ENCODE data around the gene SULT1C2.

The SULT1C2 gene

GRCh38 chr2:108257757-108258331 lies 30.9 kb upstream of the SULT1C2 start:
- DNase-seq (ENCODE audit: low read depth in 1 of 2, low spot score in 1 of 2) = no peak
- H3K4me3 ChIP-seq (replicated peaks; ENCODE audit: insufficient read depth, low read length) = no peak overlapping the region
- H3K27ac ChIP-seq (replicated peaks) = no peak overlapping the region
- peaks cover 5% of the 10 kb centered on the region for H3K27me3 ChIP-seq (ENCODE audit: insufficient read depth, poor library complexity, severe bottlenecking)
- TF ChIP-seq SPI1 (IDR thresholded peaks at IDR 0.05; ENCODE audit: borderline replicate concordance, low read depth) (no peak), REST (IDR thresholded peaks at IDR 0.05; ENCODE audit: insufficient replicate concordance, low read depth) (no peak), CTCF (IDR thresholded peaks at IDR 0.05; ENCODE audit: insufficient read depth, low read length) (no peak)

GRCh38 chr2:108260773-108261172 lies 27.9 kb upstream of the SULT1C2 start:
- TF ChIP-seq POLR2AphosphoS5 (IDR thresholded peaks at IDR 0.05; ENCODE audit: low read depth) (no peak), GABPA (IDR thresholded peaks at IDR 0.05; ENCODE audit: low read depth) (no peak), SPI1 (IDR thresholded peaks at IDR 0.05; ENCODE audit: borderline replicate concordance, low read depth) (no peak), CTCF (IDR thresholded peaks at IDR 0.05; ENCODE audit: insufficient read depth, low read length) (no peak), REST (IDR thresholded peaks at IDR 0.05; ENCODE audit: insufficient replicate concordance, low read depth) (no peak)
- Histone ChIP-seq H3K27ac (replicated peaks) (no peak overlapping the region), H3K4me3 (replicated peaks; ENCODE audit: insufficient read depth, low read length) (no peak overlapping the region), H3K27me3 (ENCODE audit: insufficient read depth, poor library complexity, severe bottlenecking) (peaks cover 5% of the 10 kb centered on the region)
- DNase-seq (ENCODE audit: low read depth in 1 of 2, low spot score in 1 of 2) = no peak

GRCh38 chr2:108262036-108262435 lies 26.7 kb upstream of the SULT1C2 start:
- TF ChIP-seq GABPA (IDR thresholded peaks at IDR 0.05; ENCODE audit: low read depth) = no peak
- H3K27ac ChIP-seq (replicated peaks) = no peak overlapping the region
- H3K4me3 ChIP-seq (replicated peaks; ENCODE audit: insufficient read depth, low read length) = no peak overlapping the region
- peaks cover 5% of the 10 kb centered on the region for H3K27me3 ChIP-seq (ENCODE audit: insufficient read depth, poor library complexity, severe bottlenecking)
- DNase-seq (ENCODE audit: low read depth in 1 of 2, low spot score in 1 of 2) = no peak

GRCh38 chr2:108263401-108263800 lies 25.3 kb upstream of the SULT1C2 start:
- peaks cover 5% of the 10 kb centered on the region for H3K27me3 ChIP-seq (ENCODE audit: insufficient read depth, poor library complexity, severe bottlenecking)
- no peak for DNase-seq (ENCODE audit: low read depth in 1 of 2, low spot score in 1 of 2)
- no peak overlapping the region for H3K4me3 ChIP-seq (replicated peaks; ENCODE audit: insufficient read depth, low read length)
- no peak overlapping the region for H3K27ac ChIP-seq (replicated peaks)
- TF ChIP-seq REST (IDR thresholded peaks at IDR 0.05; ENCODE audit: insufficient replicate concordance, low read depth) = no peak
- TF ChIP-seq GABPA (IDR thresholded peaks at IDR 0.05; ENCODE audit: low read depth) = no peak
- TF ChIP-seq POLR2AphosphoS5 (IDR thresholded peaks at IDR 0.05; ENCODE audit: low read depth) = no peak
- TF ChIP-seq CTCF (IDR thresholded peaks at IDR 0.05; ENCODE audit: insufficient read depth, low read length) = no peak
- no peak for TF ChIP-seq SPI1 (IDR thresholded peaks at IDR 0.05; ENCODE audit: borderline replicate concordance, low read depth)

Measured in HL-60 (cell line).